Small intestine (tissue), 7 donors: ENCODE data around the gene PPIF. TPM values are rescaled to one million over a fixed set of nuclear protein-coding genes. Genes with fewer than 3 reads are reported as not detected.

ENCODE experiments used
- DNase-seq, 2 donors: peaks; one replicate each; pipeline versions ENCODE4 v3.0.0 to v3.0.0-alpha.2; 2013
- FAIRE-seq: peaks from 2 replicates; lab custom pipeline; 2012; peaks lifted over from hg19 to GRCh38; lab: Jason Lieb, UNC
- H3K27ac ChIP-seq, 3 donors: one replicate each; pipeline ENCODE4 v1.5.1; 2013; ENCODE audit warnings: low read length in 2 of 3, mild to moderate bottlenecking in 2 of 3, control low read depth in 1 of 3, inconsistent platforms in 1 of 3, low read depth in 1 of 3, moderate library complexity in 1 of 3
- H3K27me3 ChIP-seq, 3 donors: one replicate each; pipeline ENCODE4 v1.6.1; 2013; ENCODE audit warnings: low read length in 3 of 3, inconsistent platforms in 1 of 3; ENCODE audit not compliant: control insufficient read depth in 3 of 3, insufficient read depth in 3 of 3
- H3K36me3 ChIP-seq, 3 donors: one replicate each; pipeline ENCODE4 v1.6.1; 2013; ENCODE audit warnings: low read length in 3 of 3, inconsistent platforms in 1 of 3, low read depth in 1 of 3, mild to moderate bottlenecking in 1 of 3, moderate library complexity in 1 of 3; ENCODE audit not compliant: control insufficient read depth in 3 of 3, insufficient read depth in 2 of 3
- H3K4me1 ChIP-seq, 3 donors: one replicate each; pipeline ENCODE4 v1.6.1; 2013; ENCODE audit warnings: low read length in 2 of 3, inconsistent platforms in 1 of 3, low read depth in 1 of 3, mild to moderate bottlenecking in 1 of 3, moderate library complexity in 1 of 3; ENCODE audit not compliant: control insufficient read depth in 3 of 3, insufficient read depth in 2 of 3
- H3K4me3 ChIP-seq, 3 donors: one replicate each; pipeline ENCODE4 v1.5.1; 2013; ENCODE audit warnings: low read length in 3 of 3, control low read depth in 1 of 3, inconsistent platforms in 1 of 3, low read depth in 1 of 3, mild to moderate bottlenecking in 1 of 3, moderate library complexity in 1 of 3
- H3K9me3 ChIP-seq, 2 donors: one replicate each; pipeline ENCODE4 v1.6.1; 2013; ENCODE audit warnings: low read depth in 1 of 2, low read length in 1 of 2; ENCODE audit not compliant: control insufficient read depth in 2 of 2, insufficient read depth in 1 of 2
- WGBS, 3 donors: extraction: QIAGEN DNeasy Blood & Tissue Kit; methylation state at CpG; one replicate each; pipeline ENCODE4 v1.1.7; 2013; 5-methylcytosine and 5-hydroxymethylcytosine counted together
- polyA plus RNA-seq, 4 donors: library from polyadenylated mRNA; stranded (reverse) in 3 of 4; unstranded in 1 of 4; fragments of 200-250 nt in 3 of 4; fragments of 120-200 nt in 1 of 4; gene quantifications; one replicate each; pipeline versions ENCODE4 v1.2.1 to v1.2.3, GENCODE V29; 2013
- donor health status: healthy with polysubstance abuse.
- donor health status: control.
- donor health status: control.
- donor health status: Bipolar disorder and iron deficiency.
- donor health status: healthy.

Gene PPIF
- polyA plus RNA-seq, 4 donors = 35.3 to 75.5 (median 57.1) TPM

GRCh38 chr10:79339266-79339665 lies 8.0 kb upstream of the PPIF start:
- Histone ChIP-seq H3K27ac (no peak overlapping the region), H3K4me3 (no peak overlapping the region), H3K9me3 (no peaks in the 10 kb centered on the region), H3K4me1 (peaks cover 0 to 3% (median 0%) of the 10 kb centered on the region in 3 donors), H3K27me3 (no peaks in the 10 kb centered on the region), H3K36me3 (no peaks in the 10 kb centered on the region)
- FAIRE-seq = no peak
- DNase-seq = no peak
- 91 to 97% (median 94%) methylated on average over 3 of the region's 3 CpGs for WGBS, 3 donors

GRCh38 chr10:79340646-79341244 lies 6.5 kb upstream of the PPIF start:
- Histone ChIP-seq H3K4me3 (no peak overlapping the region), H3K27ac (no peak overlapping the region), H3K27me3 (no peaks in the 10 kb centered on the region), H3K4me1 (peaks cover 0 to 8% (median 0%) of the 10 kb centered on the region in 3 donors), H3K36me3 (no peaks in the 10 kb centered on the region), H3K9me3 (no peaks in the 10 kb centered on the region)
- 95 to 100% (median 98%) methylated on average over 5 of the region's 5 CpGs for WGBS, 3 donors
- DNase-seq (no peak), FAIRE-seq (no peak)

- H3K9me3 ChIP-seq = no peaks in the 10 kb centered on the region
- peaks cover 0 to 3% (median 0%) of the 10 kb centered on the region in 3 donors for H3K36me3 ChIP-seq
- WGBS, 3 donors = 91 to 94% (median 91%) methylated on average over 5 of the region's 5 CpGs
- H3K4me3 ChIP-seq = no peak overlapping the region
- no peaks in the 10 kb centered on the region for H3K27me3 ChIP-seq
- FAIRE-seq = no peak
- H3K27ac ChIP-seq = no peak overlapping the region
- DNase-seq = no peak
- peaks cover 0 to 16% (median 0%) of the 10 kb centered on the region in 3 donors for H3K4me1 ChIP-seq
Observed at GRCh38 chr10:79342295-79342761, 4.9 kb upstream of the PPIF start.

- Histone ChIP-seq H3K4me1 (peaks cover 0 to 16% (median 0%) of the 10 kb centered on the region in 3 donors), H3K36me3 (peaks cover 0 to 3% (median 0%) of the 10 kb centered on the region in 3 donors), H3K9me3 (no peaks in the 10 kb centered on the region), H3K27ac (no peak overlapping the region), H3K4me3 (no peak overlapping the region), H3K27me3 (no peaks in the 10 kb centered on the region)
- DNase-seq (peak in 1 of 2 donors; percentile 31), FAIRE-seq (no peak)
- 62 to 73% (median 67%) methylated on average over 9 to 10 of the region's 10 CpGs for WGBS, 3 donors
Observed at GRCh38 chr10:79342811-79343561, 4.3 kb upstream of the PPIF start.

GRCh38 chr10:79344502-79345195 lies 2.6 kb upstream of the PPIF start:
- DNase-seq = peak; percentile 44 to 62
- WGBS, 3 donors = 43 to 67% (median 56%) methylated on average over 3 of the region's 3 CpGs
- H3K4me3 ChIP-seq = no peak overlapping the region
- H3K36me3 ChIP-seq = peaks cover 0 to 15% (median 0%) of the 10 kb centered on the region in 3 donors
- no peaks in the 10 kb centered on the region for H3K27me3 ChIP-seq
- no peak for FAIRE-seq
- H3K27ac ChIP-seq = peak overlapping the region in 1 of 3 donors; percentile 10
- no peaks in the 10 kb centered on the region for H3K9me3 ChIP-seq
- peaks cover 3 to 29% (median 7%) of the 10 kb centered on the region in 3 donors for H3K4me1 ChIP-seq

GRCh38 chr10:79345241-79346011 lies 1.8 kb upstream of the PPIF start:
- no peak overlapping the region for H3K4me3 ChIP-seq
- WGBS, 3 donors = 65 to 72% (median 65%) methylated on average over 5 of the region's 5 CpGs
- DNase-seq = peak in 1 of 2 donors; percentile 41
- no peak for FAIRE-seq
- H3K9me3 ChIP-seq = no peaks in the 10 kb centered on the region
- peak overlapping the region in 1 of 3 donors; percentile 7 for H3K27ac ChIP-seq
- H3K4me1 ChIP-seq = peaks cover 3 to 34% (median 7%) of the 10 kb centered on the region in 3 donors
- no peaks in the 10 kb centered on the region for H3K27me3 ChIP-seq
- peaks cover 0 to 23% (median 4%) of the 10 kb centered on the region in 3 donors for H3K36me3 ChIP-seq

GRCh38 chr10:79346012-79346340 lies 1.3 kb upstream of the PPIF start:
- no peaks in the 10 kb centered on the region for H3K27me3 ChIP-seq
- peaks cover 3 to 34% (median 7%) of the 10 kb centered on the region in 3 donors for H3K4me1 ChIP-seq
- no peak overlapping the region for H3K4me3 ChIP-seq
- FAIRE-seq (no peak), DNase-seq (no peak)
- no peaks in the 10 kb centered on the region for H3K9me3 ChIP-seq
- H3K27ac ChIP-seq = no peak overlapping the region
- WGBS, 3 donors = 92 to 95% (median 93%) methylated on average over 2 of the region's 2 CpGs
- peaks cover 0 to 29% (median 8%) of the 10 kb centered on the region in 3 donors for H3K36me3 ChIP-seq
